Superior temporal gyrus (tissue), 1 donor: ENCODE data around the gene MIER2.

ENCODE experiments used
- DNase-seq: peaks from one replicate; pipeline ENCODE4 v3.0.0-alpha.2; 2016; ENCODE audit errors: extremely low spot score

MIER2 gene

GRCh38 chr19:378706-379105, 34.1 kb upstream of the MIER2 start:
- DNase-seq: no peak

- DNase-seq: no peak
These were observed 33.4 kb upstream of the MIER2 start for GRCh38 chr19:377801-378581.

- no peak for DNase-seq
These were observed 31.5 kb upstream of the MIER2 start for GRCh38 chr19:376111-376470.

GRCh38 chr19:375395-376110, 31.0 kb upstream of the MIER2 start:
- no peak for DNase-seq

- no peak for DNase-seq
These were observed 30.3 kb upstream of the MIER2 start for GRCh38 chr19:374886-375235.

GRCh38 chr19:374183-374885, 29.7 kb upstream of the MIER2 start:
- DNase-seq: no peak

- no peak for DNase-seq
These were observed 29.0 kb upstream of the MIER2 start for GRCh38 chr19:373391-374182.

GRCh38 chr19:372306-372890, 27.8 kb upstream of the MIER2 start:
- DNase-seq: no peak

- DNase-seq: no peak
These were observed 27.0 kb upstream of the MIER2 start for GRCh38 chr19:371501-372168.

- no peak for DNase-seq
These were observed 26.2 kb upstream of the MIER2 start for GRCh38 chr19:370641-371330.

GRCh38 chr19:369876-370275, 25.3 kb upstream of the MIER2 start:
- DNase-seq: no peak

- DNase-seq: no peak
These were observed 24.7 kb upstream of the MIER2 start for GRCh38 chr19:369256-369655.

GRCh38 chr19:368630-369024, 24.0 kb upstream of the MIER2 start:
- no peak for DNase-seq

- peak; percentile 66 for DNase-seq
These were observed 23.5 kb upstream of the MIER2 start for GRCh38 chr19:367963-368629.

- DNase-seq: no peak
These were observed 23.0 kb upstream of the MIER2 start for GRCh38 chr19:367561-367960.

GRCh38 chr19:366951-367350, 22.4 kb upstream of the MIER2 start:
- DNase-seq: no peak

- DNase-seq: no peak
These were observed 21.7 kb upstream of the MIER2 start for GRCh38 chr19:366205-366783.

- DNase-seq: no peak
These were observed 20.1 kb upstream of the MIER2 start for GRCh38 chr19:364496-365287.

GRCh38 chr19:362683-363082, 18.1 kb upstream of the MIER2 start:
- DNase-seq: no peak
